ENCODE results near the gene PTGER1. TPM values are rescaled to one million over a fixed set of nuclear protein-coding genes. Genes with fewer than 3 reads are reported as not detected.

Gene PTGER1
- total RNA-seq, 1 donor from 2014 or later: 0.91 TPM

DNA sequence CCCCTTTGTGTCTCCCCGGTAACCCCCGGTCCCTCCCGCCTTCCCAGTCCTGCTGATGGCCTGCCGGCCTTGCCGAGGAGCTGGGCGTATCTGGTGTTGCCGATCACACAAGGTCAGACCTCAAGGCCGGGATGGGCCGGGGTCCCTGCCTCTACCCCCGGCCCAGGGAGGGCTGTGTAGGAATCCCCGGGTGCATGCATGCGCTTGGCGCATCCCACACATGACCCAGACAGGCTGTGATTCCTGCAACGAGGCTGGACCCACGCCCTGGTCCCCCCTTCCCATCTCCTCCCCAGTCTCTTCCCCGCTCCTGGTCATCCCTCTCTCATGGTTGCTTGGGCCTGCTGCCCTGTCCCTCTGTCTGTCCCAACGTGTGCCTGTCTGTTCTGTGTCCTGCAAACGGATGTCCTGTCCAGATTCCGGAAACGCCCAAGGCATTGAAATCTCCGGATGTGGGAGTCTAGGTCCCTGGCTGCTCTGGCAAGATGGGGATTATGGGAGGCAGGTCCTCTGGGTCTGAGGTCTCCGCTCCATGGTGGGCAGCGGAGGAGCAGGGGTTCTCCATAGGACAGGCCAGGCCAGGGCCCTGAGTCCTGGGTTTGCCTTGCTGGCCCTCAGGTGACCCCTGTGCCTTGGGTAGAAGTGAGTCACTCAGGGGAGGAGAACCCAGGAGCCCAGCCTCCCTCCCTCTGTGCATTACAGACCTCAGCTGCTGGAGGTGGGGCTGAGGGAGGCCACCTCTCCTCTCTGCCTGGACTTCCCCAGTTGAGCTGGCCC is 40.4 kb downstream of the PTGER1 start:
- Mint-ChIP-seq H3K27ac (ENCODE audit: unreplicated experiment) (peak overlapping the region; percentile 58), H3K4me3 (ENCODE audit: unreplicated experiment) (peak overlapping the region; percentile 84), H3K36me3 (ENCODE audit: low read depth, unreplicated experiment) (peaks cover 1% of the 10 kb centered on the region), H3K4me1 (ENCODE audit: low read depth, unreplicated experiment) (peaks cover 2% of the 10 kb centered on the region), H3K9me3 (ENCODE audit: unreplicated experiment) (no peaks in the 10 kb centered on the region), H3K27me3 (ENCODE audit: low read depth, unreplicated experiment) (peaks cover 7% of the 10 kb centered on the region)
- H3K4me2 ChIP-seq (ENCODE audit: low read length): peak overlapping the region; percentile 82
- FAIRE-seq (no peak), DNase-seq (ENCODE audit: low read depth) (peak; percentile 61)
- H3K27me3 ChIP-seq (ENCODE audit: insufficient read depth, low read length): peaks cover 3% of the 10 kb centered on the region
- H4K20me1 ChIP-seq (ENCODE audit: insufficient read depth, low read length): peaks cover 18% of the 10 kb centered on the region
- H2AFZ ChIP-seq (ENCODE audit: low read depth, low read length): peak overlapping the region; percentile 45
- no peaks in the 10 kb centered on the region for H3K36me3 ChIP-seq (ENCODE audit: insufficient read depth, low read length)
- H3K4me1 ChIP-seq (ENCODE audit: insufficient read depth, low read length): peaks cover 16% of the 10 kb centered on the region
- no peak overlapping the region for H3K27ac ChIP-seq (ENCODE audit: low read depth, low read length)
- H3K9ac ChIP-seq (ENCODE audit: low read length): peak overlapping the region; percentile 22
- H3K4me3 ChIP-seq (ENCODE audit: insufficient read depth, low read depth, low read length): no peak overlapping the region
- TF ChIP-seq CTCF (IDR thresholded peaks at IDR 0.05; ENCODE audit: insufficient read depth, low read depth, low read length) (no peak), EZH2 (IDR thresholded peaks at IDR 0.05; ENCODE audit: insufficient read depth, low read length) (no peak)
- peaks cover 23% of the 10 kb centered on the region for H3K79me2 ChIP-seq (ENCODE audit: insufficient read depth, low read length)
- no peaks in the 10 kb centered on the region for H3K9me3 ChIP-seq (ENCODE audit: insufficient read depth, low read depth, low read length)

DNA sequence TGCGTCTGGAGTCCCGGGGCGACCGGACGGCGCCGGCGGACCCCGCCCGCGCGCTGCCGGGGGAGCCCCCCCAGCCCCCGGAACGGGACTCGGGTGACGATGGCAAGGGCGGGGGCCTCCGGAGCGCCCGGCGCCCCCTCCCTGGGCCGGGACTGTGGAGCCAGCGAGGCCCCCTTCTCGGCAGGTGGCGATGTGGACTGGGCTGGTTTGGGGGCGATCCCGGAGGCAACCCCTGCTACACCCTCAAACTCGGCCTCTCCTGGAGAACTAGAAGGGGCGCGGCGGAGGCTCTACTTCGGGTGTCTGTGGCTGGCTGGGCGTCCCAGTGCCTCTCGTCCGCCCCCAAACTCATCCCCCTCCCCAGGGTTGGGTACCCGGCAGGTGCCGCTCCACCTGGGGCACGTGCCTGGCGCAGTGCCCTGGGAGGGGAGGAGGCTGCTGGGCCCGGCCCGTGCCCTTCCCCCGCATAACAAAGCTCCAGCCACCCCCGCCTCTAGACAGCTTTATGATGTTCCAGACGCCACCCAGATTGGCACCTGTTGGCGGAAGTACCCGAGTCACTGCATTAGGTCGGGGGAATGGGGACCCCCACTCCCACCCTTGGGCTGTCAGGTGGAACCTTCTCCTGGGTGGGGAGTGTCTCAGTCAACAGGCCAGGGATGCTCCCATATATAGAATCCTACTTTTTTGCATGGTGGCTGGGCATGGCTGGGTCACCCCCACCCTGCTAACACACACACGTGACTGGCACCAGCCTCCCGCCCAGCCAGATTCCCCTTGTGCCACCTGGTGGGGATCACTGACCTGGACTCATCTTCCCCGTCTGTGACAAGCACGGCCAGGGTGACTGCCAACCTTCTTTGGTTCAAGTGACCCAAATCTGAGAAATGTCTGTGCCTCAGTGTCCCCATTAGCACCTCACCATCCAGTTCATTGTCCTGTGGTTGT is 41.3 kb downstream of the PTGER1 start:
- Mint-ChIP-seq H3K4me3 (ENCODE audit: unreplicated experiment) (peak overlapping the region; percentile 76), H3K27ac (ENCODE audit: unreplicated experiment) (no peak overlapping the region), H3K27me3 (ENCODE audit: low read depth, unreplicated experiment) (peaks cover 10% of the 10 kb centered on the region), H3K36me3 (ENCODE audit: low read depth, unreplicated experiment) (peaks cover 1% of the 10 kb centered on the region), H3K4me1 (ENCODE audit: low read depth, unreplicated experiment) (peaks cover 2% of the 10 kb centered on the region), H3K9me3 (ENCODE audit: unreplicated experiment) (no peaks in the 10 kb centered on the region)
- Histone ChIP-seq H3K9ac (ENCODE audit: low read length) (peak overlapping the region; percentile 76), H3K27me3 (ENCODE audit: insufficient read depth, low read length) (peaks cover 3% of the 10 kb centered on the region), H3K36me3 (ENCODE audit: insufficient read depth, low read length) (no peaks in the 10 kb centered on the region), H2AFZ (ENCODE audit: low read depth, low read length) (peak overlapping the region; percentile 59), H3K4me3 (ENCODE audit: insufficient read depth, low read depth, low read length) (peak overlapping the region; percentile 51), H3K4me2 (ENCODE audit: low read length) (peak overlapping the region; percentile 82), H3K79me2 (ENCODE audit: insufficient read depth, low read length) (peaks cover 15% of the 10 kb centered on the region), H3K4me1 (ENCODE audit: insufficient read depth, low read length) (peaks cover 16% of the 10 kb centered on the region), H4K20me1 (ENCODE audit: insufficient read depth, low read length) (peaks cover 14% of the 10 kb centered on the region), H3K27ac (ENCODE audit: low read depth, low read length) (no peak overlapping the region), H3K9me3 (ENCODE audit: insufficient read depth, low read depth, low read length) (no peaks in the 10 kb centered on the region)
- FAIRE-seq (no peak), DNase-seq (ENCODE audit: low read depth) (no peak)
- TF ChIP-seq EZH2 (IDR thresholded peaks at IDR 0.05; ENCODE audit: insufficient read depth, low read length) (no peak), CTCF (IDR thresholded peaks at IDR 0.05; ENCODE audit: insufficient read depth, low read depth, low read length) (no peak)
